K562 (cell line): ENCODE results near the gene UBXN2A. TPM values are rescaled to one million over a fixed set of nuclear protein-coding genes. Genes with fewer than 3 reads are reported as not detected.
A peak's percentile ranks its signal among the peaks of the same experiment; 100 is the strongest.

Experiments used
- ATAC-seq: fragments of 200-7000 bp; cut with Tn5 transposase; 3 replicates; pipeline ENCODE4 v1.9.1; 2020; ENCODE audit warnings: moderate library complexity
- BruUV-seq: library from RNA; stranded (reverse); fragments of 400-500 nt; replicated peaks from 2 replicates; lab custom pipeline; 2021; lab: Mats Ljungman, UMichigan
- CTCF ChIA-PET: fragments of 300-600 bp; formaldehyde crosslinking; extraction: SDS; loops from one replicate; lab custom pipeline; 2021; ENCODE audit warnings: low intra/inter-chr PET ratio; lab: Yijun Ruan, JAX
- POLR2A ChIA-PET: fragments of 300-600, 350-650 bp; sonication (Branson Sonifier 250); formaldehyde crosslinking; extraction: SDS; loops from one replicate; lab custom pipeline; 2021; ENCODE audit warnings: antibody characterized with exemption, inconsistent platforms; lab: Yijun Ruan, JAX
- DNase-seq, 4 experiments: peaks; one replicate each; pipeline versions ENCODE4 v3.0.0 to v3.0.0-alpha.2; 2011 to 2018; ENCODE audit warnings: low spot score in 3 of 4, mixed read lengths in 3 of 4; ENCODE audit errors: extremely low read depth in 1 of 4
- FAIRE-seq: peaks from 2 replicates; lab custom pipeline; 2011; peaks lifted over from hg19 to GRCh38; lab: Jason Lieb, UNC
- H2AFZ ChIP-seq: 2 replicates; pipeline ENCODE4 v1.6.0; 2011; ENCODE audit warnings: low read depth, low read length, control low read depth, inconsistent platforms
- H3K27ac ChIP-seq: fragments of 200-600 bp; 3 replicates; pipeline ENCODE4 v1.8.0; 2011; ENCODE audit warnings: low read depth, mild to moderate bottlenecking, control low read depth, inconsistent platforms, low read length, moderate library complexity, mixed read lengths; ENCODE audit errors: extremely low read depth
- H3K27me3 ChIP-seq, 2 experiments: fragments of 300-600 bp in 1 of 2; 2 replicates in 1 of 2; 3 replicates in 1 of 2; pipeline versions ENCODE4 v1.6.0 to v1.8.0; 2011; ENCODE audit warnings: inconsistent platforms in 2 of 2, low read length in 2 of 2, mild to moderate bottlenecking in 1 of 2, mixed read lengths in 1 of 2, moderate library complexity in 1 of 2; ENCODE audit not compliant: control insufficient read depth in 2 of 2, insufficient read depth in 2 of 2
- H3K36me3 ChIP-seq: fragments of 300-600 bp; 3 replicates; pipeline ENCODE4 v1.8.0; 2011; ENCODE audit warnings: mild to moderate bottlenecking, low read length, inconsistent platforms; ENCODE audit not compliant: control insufficient read depth, insufficient read depth
- H3K4me1 ChIP-seq, 2 experiments: fragments of 200-600 bp in 1 of 2; replicated peaks in 1 of 2; 2 replicates in 1 of 2; 3 replicates in 1 of 2; pipeline versions ENCODE4 v1.5.1 to v1.8.0; 2011; ENCODE audit warnings: inconsistent platforms in 2 of 2, low read length in 2 of 2, mild to moderate bottlenecking in 1 of 2, mixed read lengths in 1 of 2, moderate library complexity in 1 of 2; ENCODE audit not compliant: control insufficient read depth in 2 of 2, insufficient read depth in 2 of 2
- H3K4me2 ChIP-seq: 2 replicates; pipeline ENCODE4 v1.6.1; 2011; ENCODE audit warnings: low read length, control low read depth, inconsistent platforms, mixed read lengths; ENCODE audit not compliant: insufficient read depth
- H3K4me3 ChIP-seq: fragments of 200-600 bp; sonication (generic), shearing (Covaris generic); 2 replicates; pipeline ENCODE4 v1.5.1; 2016; ENCODE audit warnings: control low read depth, inconsistent platforms
- H3K79me2 ChIP-seq: fragments of 200-600 bp; 3 replicates; pipeline ENCODE4 v1.8.0; 2011; ENCODE audit warnings: low read length, inconsistent platforms; ENCODE audit not compliant: control insufficient read depth, insufficient read depth
- H3K9ac ChIP-seq, 2 experiments: 2 replicates each; pipeline versions ENCODE4 v1.6.0 to v1.6.1; 2011; ENCODE audit warnings: low read depth in 2 of 2, low read length in 2 of 2, control low read depth in 1 of 2, inconsistent platforms in 1 of 2, mild to moderate bottlenecking in 1 of 2, mixed read lengths in 1 of 2; ENCODE audit not compliant: insufficient read depth in 1 of 2
- H3K9me1 ChIP-seq: one replicate; pipeline ENCODE4 v1.6.0; 2011; ENCODE audit warnings: inconsistent platforms, mild to moderate bottlenecking, low read length, moderate library complexity; ENCODE audit not compliant: control insufficient read depth, insufficient read depth
- H3K9me3 ChIP-seq: replicated peaks from 2 replicates; pipeline ENCODE4 v1.5.1; 2011; ENCODE audit warnings: low read depth, low read length, inconsistent platforms; ENCODE audit not compliant: control insufficient read depth, insufficient read depth
- H4K20me1 ChIP-seq: replicated peaks from 2 replicates; pipeline ENCODE4 v1.6.1; 2011; ENCODE audit warnings: low read length, inconsistent platforms, mixed read lengths; ENCODE audit not compliant: control insufficient read depth, insufficient read depth
- CAMTA2 ChIP-seq: fragments of 250-450 bp; sonication (Bioruptor Pico); conservative IDR thresholded peaks from 2 replicates; pipeline ENCODE4 v1.5.1; 2022
- CREM ChIP-seq: IDR thresholded peaks from 2 replicates; pipeline ENCODE4 v1.6.1; 2014; ENCODE audit warnings: antibody characterized with exemption, low read depth
- ETV5 ChIP-seq: sonication (generic); formaldehyde crosslinking; IDR thresholded peaks from 2 replicates; pipeline ENCODE4 v1.4.0; 2020; ENCODE audit warnings: low read depth, mild to moderate bottlenecking, missing genetic modification reagents
- FUS ChIP-seq: fragments of 200-400 bp; formaldehyde crosslinking; optimal IDR thresholded peaks from 2 replicates; pipeline ENCODE3; 2017; ENCODE audit warnings: low read depth, low read length
- GABPB1 ChIP-seq: sonication (generic); formaldehyde crosslinking; IDR thresholded peaks from 2 replicates; pipeline ENCODE4 v1.8.0; 2022; ENCODE audit warnings: mild to moderate bottlenecking, missing genetic modification reagents
- HDAC1 ChIP-seq, 2 experiments: fragments of 450-650 bp; IDR thresholded peaks; 2 replicates each; pipeline ENCODE4 v1.6.1; 2016 to 2017; ENCODE audit warnings: inconsistent platforms in 1 of 2, mild to moderate bottlenecking in 1 of 2, moderate library complexity in 1 of 2
- JUNB ChIP-seq: fragments of 450-650 bp; formaldehyde crosslinking; conservative IDR thresholded peaks from 2 replicates; pipeline ENCODE4 v1.4.0; 2020; ENCODE audit warnings: mild to moderate bottlenecking
- NFIC ChIP-seq: fragments of 450-650 bp; IDR thresholded peaks from 2 replicates; pipeline ENCODE4 v1.6.1; 2017; ENCODE audit warnings: mild to moderate bottlenecking, inconsistent platforms
- SP2 ChIP-seq: IDR thresholded peaks from 2 replicates; pipeline ENCODE4 v1.6.1; 2011; ENCODE audit warnings: mild to moderate bottlenecking, low read depth, low read length, moderate library complexity; ENCODE audit not compliant: poor library complexity, severe bottlenecking; ENCODE audit errors: extremely low read depth
- THRA ChIP-seq: fragments of 450-650 bp; IDR thresholded peaks from 2 replicates; pipeline ENCODE4 v1.6.1; 2017; ENCODE audit warnings: mild to moderate bottlenecking, moderate library complexity
- ZBTB7A ChIP-seq: IDR thresholded peaks from 2 replicates; pipeline ENCODE4 v1.6.1; 2011; ENCODE audit warnings: low read depth, mild to moderate bottlenecking, low read length, moderate library complexity, borderline replicate concordance; ENCODE audit not compliant: control insufficient read depth
- ZNF12 ChIP-seq: sonication (generic); formaldehyde crosslinking; IDR thresholded peaks from 2 replicates; pipeline ENCODE4 v1.4.0; 2020; ENCODE audit warnings: mild to moderate bottlenecking, missing genetic modification reagents
- ZNF124 ChIP-seq: sonication (generic); formaldehyde crosslinking; IDR thresholded peaks from 2 replicates; pipeline ENCODE4 v1.8.1; 2022; ENCODE audit warnings: missing genetic modification reagents
- ZNF239 ChIP-seq: fragments of 250-450 bp; sonication (Bioruptor Pico); IDR thresholded peaks from 2 replicates; pipeline ENCODE4 v1.4.0; 2020; ENCODE audit warnings: mild to moderate bottlenecking
- WGBS: fragments of 100-300 bp; shearing (Covaris generic); methylation state at CpG from one replicate; pipeline ENCODE4 v1.1.6; 2016; ENCODE audit warnings: low coverage, mixed read lengths; ENCODE audit not compliant: insufficient coverage; ENCODE audit errors: missing lambda C conversion rate; 5-methylcytosine and 5-hydroxymethylcytosine counted together
- in situ Hi-C: fragments of 300-500 bp; cut with MboI; formaldehyde crosslinking; loops from 4 replicates; pipeline ENCODE4 v1.15.0; 2018; ENCODE audit warnings: inconsistent platforms, mixed read lengths
- intact Hi-C: fragments of 100-400 bp; cut with micrococcal nuclease; formaldehyde crosslinking; loops from 2 replicates; pipeline ENCODE4 v1.14.2; 2022
- polyA plus RNA-seq, 8 experiments: library from polyadenylated mRNA; depleted of rRNA in 4 of 8; stranded (reverse) in 5 of 8; unstranded in 3 of 8; fragments of >200 nt; fragmentation: Nextera tagmentation in 2 of 8; fragmentation: Illumina TruSeq in 1 of 8; extraction: Ambion mirVana in 2 of 8; extraction: Trizol in 1 of 8; gene quantifications; 2 replicates each; pipeline versions ENCODE4 v1.2.1 to v1.2.3, GENCODE V29; 2011 to 2014; ENCODE audit warnings: inconsistent platforms in 1 of 8, missing spikeins in 1 of 8
- total RNA-seq, 7 experiments: library from RNA; depleted of rRNA in 6 of 7; stranded (reverse); fragments of >200 nt in 6 of 7; fragmentation: Illumina TruSeq in 2 of 7; extraction: Trizol in 2 of 7; gene quantifications; 2 replicates each; pipeline versions ENCODE4 v1.2.1 to v1.2.3, GENCODE V29; 2011 to 2021; ENCODE audit warnings: low replicate concordance in 1 of 7

UBXN2A gene
- total and polyA plus RNA-seq, 9 of the 15 experiments (the other 6 are each of a cell fraction or from before 2014, with no cell fraction given), result 3.4 to 25.6 (median 16.0) TPM

GRCh38 chr2:24049485-24050021 is 109.3 kb downstream of the UBXN2A start, which contains the start of gene FKBP1B (continued):
- TF ChIP-seq GABPB1 (CRISPR knock-in tag), result no peak
- TF ChIP-seq CAMTA2 (CRISPR knock-in tag), result no peak
- peak; percentile 50; the same call in 1 of the 2 replicates for TF ChIP-seq ZBTB7A
- no peak for TF ChIP-seq FUS
- TF ChIP-seq SP2, result no peak

- intact Hi-C loops, result no loop called here
- 44% methylated on average over 13 of the region's 47 CpGs for WGBS
- in situ Hi-C loops, result no loop called here
- H3K9ac ChIP-seq, result peak overlapping the region in 1 of 2 experiments; percentile 81; a peak in 2 of 4 replicates
- H3K9me1 ChIP-seq, result no peaks in the 10 kb centered on the region
- H3K27ac ChIP-seq, result no peak overlapping the region
- H4K20me1 ChIP-seq, result no peaks in the 10 kb centered on the region; the same call in 1 of the 2 replicates
- TF ChIP-seq NFIC (peak; percentile 60), ZNF239 (CRISPR knock-in tag) (no peak), HDAC1 (IDR thresholded peaks at IDR 0.05) (no peak), JUNB (CRISPR knock-in tag) (no peak), ZNF124 (CRISPR knock-in tag) (no peak), ETV5 (CRISPR knock-in tag) (no peak), THRA (no peak), ZBTB7A (0 out of 2 replicates have a peak, but pooled peaks have one; percentile 13), ZNF12 (CRISPR knock-in tag) (no peak), CREM (no peak)
- H3K4me2 ChIP-seq, result peak overlapping the region; percentile 75; the same call in 1 of the 2 replicates
- peaks cover 18% of the 10 kb centered on the region for H3K79me2 ChIP-seq
- ATAC-seq (no peak), DNase-seq (no peak), FAIRE-seq (no peak)
- H2AFZ ChIP-seq, result no peak overlapping the region
- H3K9me3 ChIP-seq, result no peaks in the 10 kb centered on the region
- ChIA-PET CTCF (interaction anchor here (0.6 kb wide), 1 partner anchor 1542 kb away, joined by 4 read pairs; no protein-coding TSS in a partner anchor), POLR2A (interaction anchor here (0.6 to 2.0 kb wide), 4 partner anchors 14 to 22 kb away, joined by 3 to 5 read pairs (median 5); no protein-coding TSS in a partner anchor)
- no TSS peak for BruUV-seq
- peak overlapping the region; percentile 47 for H3K4me3 ChIP-seq
- H3K36me3 ChIP-seq, result no peaks in the 10 kb centered on the region
- peaks cover 8 to 22% of the 10 kb centered on the region in 2 experiments; a peak in 4 of 5 replicates for H3K4me1 ChIP-seq
- peaks cover 10 to 11% of the 10 kb centered on the region in 2 experiments; a peak in 4 of 5 replicates for H3K27me3 ChIP-seq
These were observed 110.0 kb downstream of the UBXN2A start for GRCh38 chr2:24050041-24050979.
